SK-N-SH treated with all-trans-retinoic acid at 6 μM for 48 hours (cell line): Measurements from ENCODE around the gene PLA2G4B.

Experiments used
- ATAC-seq: fragments of 200-7000 bp; cut with Tn5 transposase; 3 replicates; pipeline ENCODE4 v1.9.1; 2020; ENCODE audit warnings: mild to moderate bottlenecking, moderate library complexity
- ARNTL ChIP-seq: fragments of 450-650 bp; formaldehyde crosslinking; IDR thresholded peaks from 2 replicates; pipeline ENCODE4 v1.5.0; 2020; ENCODE audit warnings: low read depth, mild to moderate bottlenecking, moderate library complexity, borderline replicate concordance
- BACH2 ChIP-seq: fragments of 250-450 bp; sonication (Bioruptor Pico); IDR thresholded peaks from 2 replicates; pipeline ENCODE4 v1.9.0; 2021; ENCODE audit warnings: mild to moderate bottlenecking, borderline replicate concordance
- CSDC2 ChIP-seq: fragments of 250-450 bp; sonication (Bioruptor Pico); IDR thresholded peaks from 2 replicates; pipeline ENCODE4 v1.5.0; 2020; ENCODE audit warnings: mild to moderate bottlenecking, moderate library complexity
- ESRRG ChIP-seq: fragments of 250-450 bp; sonication (Bioruptor Pico); IDR thresholded peaks from 2 replicates; pipeline ENCODE4 v1.6.1; 2021; ENCODE audit warnings: mild to moderate bottlenecking
- ISL1 ChIP-seq: fragments of 250-450 bp; sonication (Bioruptor Pico); IDR thresholded peaks from 2 replicates; pipeline ENCODE4 v2.1.2; 2022; ENCODE audit warnings: mild to moderate bottlenecking, moderate library complexity
- OSR1 ChIP-seq: fragments of 250-450 bp; sonication (Bioruptor Pico); IDR thresholded peaks from 2 replicates; pipeline ENCODE4 v1.8.0; 2022; ENCODE audit warnings: moderate library complexity, mild to moderate bottlenecking, inconsistent platforms
- PATZ1 ChIP-seq: fragments of 250-450 bp; sonication (Bioruptor Pico); IDR thresholded peaks from 2 replicates; pipeline ENCODE4 v1.8.0; 2020; ENCODE audit warnings: mild to moderate bottlenecking, moderate library complexity, borderline replicate concordance
- POU6F1 ChIP-seq: fragments of 250-450 bp; sonication (Bioruptor Pico); IDR thresholded peaks from 2 replicates; pipeline ENCODE4 v1.8.0; 2021; ENCODE audit warnings: low read depth, mild to moderate bottlenecking, moderate library complexity, borderline replicate concordance
- PPARA ChIP-seq: fragments of 250-450 bp; sonication (Bioruptor Pico); IDR thresholded peaks from 2 replicates; pipeline ENCODE4 v1.5.0; 2020; ENCODE audit warnings: mild to moderate bottlenecking, borderline replicate concordance
- RARB ChIP-seq: fragments of 250-450 bp; sonication (Bioruptor Pico); IDR thresholded peaks from 2 replicates; pipeline ENCODE4 v1.8.0; 2021; ENCODE audit warnings: mild to moderate bottlenecking, moderate library complexity
- SNAI2 ChIP-seq: fragments of 250-450 bp; sonication (Bioruptor Pico); IDR thresholded peaks from 2 replicates; pipeline ENCODE4 v1.5.0; 2020; ENCODE audit warnings: mild to moderate bottlenecking, moderate library complexity
- TCF4 ChIP-seq: fragments of 250-450 bp; sonication (Bioruptor Pico); IDR thresholded peaks from 2 replicates; pipeline ENCODE4 v1.8.0; 2021; ENCODE audit warnings: mild to moderate bottlenecking, moderate library complexity, borderline replicate concordance
- TOX ChIP-seq: fragments of 250-450 bp; sonication (Bioruptor Pico); IDR thresholded peaks from 2 replicates; pipeline ENCODE4 v1.8.0; 2021; ENCODE audit warnings: mild to moderate bottlenecking, moderate library complexity, borderline replicate concordance
- ZC3H10 ChIP-seq: fragments of 250-450 bp; sonication (Bioruptor Pico); IDR thresholded peaks from 2 replicates; pipeline ENCODE4 v1.5.1; 2021; ENCODE audit warnings: mild to moderate bottlenecking, moderate library complexity
- ZFP3 ChIP-seq: fragments of 250-450 bp; sonication (Bioruptor Pico); IDR thresholded peaks from 2 replicates; pipeline ENCODE4 v1.5.0; 2020; ENCODE audit warnings: mild to moderate bottlenecking, moderate library complexity
- ZFP30 ChIP-seq: fragments of 450-650 bp; formaldehyde crosslinking; IDR thresholded peaks from 2 replicates; pipeline ENCODE4 v1.5.0; 2022; ENCODE audit warnings: mild to moderate bottlenecking, moderate library complexity
- ZNF70 ChIP-seq: fragments of 450-650 bp; formaldehyde crosslinking; IDR thresholded peaks from 2 replicates; pipeline ENCODE4 v1.5.0; 2020; ENCODE audit warnings: mild to moderate bottlenecking, moderate library complexity
- ZNF8 ChIP-seq: fragments of 450-650 bp; formaldehyde crosslinking; IDR thresholded peaks from 2 replicates; pipeline ENCODE4 v1.5.0; 2020; ENCODE audit warnings: mild to moderate bottlenecking, moderate library complexity
- TF ChIP-seq, protein P1 (sequence below): fragments of 250-450 bp; sonication (Bioruptor Pico); IDR thresholded peaks from 2 replicates; pipeline ENCODE4 v1.5.1; 2021; ENCODE audit warnings: mild to moderate bottlenecking, moderate library complexity
- TF ChIP-seq, protein P2 (sequence below): fragments of 250-450 bp; sonication (Bioruptor Pico); IDR thresholded peaks from 2 replicates; pipeline ENCODE4 v1.5.1; 2020; ENCODE audit warnings: low read depth, mild to moderate bottlenecking, moderate library complexity

The PLA2G4B gene

DNA sequence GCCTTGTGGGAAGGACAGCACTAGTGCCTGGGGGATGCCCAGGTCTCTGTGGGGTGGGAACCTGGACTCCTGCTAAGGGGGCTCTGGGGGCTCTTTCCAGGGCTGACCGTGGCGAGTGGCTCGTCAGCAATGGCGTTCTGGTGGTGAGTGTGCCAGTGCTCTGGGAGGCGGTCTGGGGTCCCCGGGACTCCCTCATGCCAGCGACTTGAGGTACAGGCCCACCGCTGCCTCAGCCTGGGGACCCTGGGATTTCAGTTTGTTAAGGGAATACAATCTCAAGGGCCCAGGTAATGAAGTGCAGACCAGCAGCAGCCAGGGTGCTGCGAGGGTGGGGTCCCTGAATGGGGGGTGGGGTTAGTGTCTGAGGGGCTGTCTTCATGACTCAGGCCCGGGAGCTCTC, 2.5 kb downstream of the PLA2G4B start:
- TF ChIP-seq ISL1 (CRISPR knock-in tag) (no peak), ZNF70 (CRISPR knock-in tag) (no peak), TOX (no peak), SNAI2 (CRISPR knock-in tag) (no peak), ZFP30 (no peak), PPARA (CRISPR knock-in tag) (no peak), TCF4 (CRISPR knock-in tag) (no peak), CSDC2 (CRISPR knock-in tag) (no peak)
- no peak for ATAC-seq

- no peak for TF ChIP-seq ZFP3 (CRISPR knock-in tag)
- TF ChIP-seq PATZ1 = no peak
- no peak for TF ChIP-seq PPARA (CRISPR knock-in tag)
- TF ChIP-seq, protein P1, sequence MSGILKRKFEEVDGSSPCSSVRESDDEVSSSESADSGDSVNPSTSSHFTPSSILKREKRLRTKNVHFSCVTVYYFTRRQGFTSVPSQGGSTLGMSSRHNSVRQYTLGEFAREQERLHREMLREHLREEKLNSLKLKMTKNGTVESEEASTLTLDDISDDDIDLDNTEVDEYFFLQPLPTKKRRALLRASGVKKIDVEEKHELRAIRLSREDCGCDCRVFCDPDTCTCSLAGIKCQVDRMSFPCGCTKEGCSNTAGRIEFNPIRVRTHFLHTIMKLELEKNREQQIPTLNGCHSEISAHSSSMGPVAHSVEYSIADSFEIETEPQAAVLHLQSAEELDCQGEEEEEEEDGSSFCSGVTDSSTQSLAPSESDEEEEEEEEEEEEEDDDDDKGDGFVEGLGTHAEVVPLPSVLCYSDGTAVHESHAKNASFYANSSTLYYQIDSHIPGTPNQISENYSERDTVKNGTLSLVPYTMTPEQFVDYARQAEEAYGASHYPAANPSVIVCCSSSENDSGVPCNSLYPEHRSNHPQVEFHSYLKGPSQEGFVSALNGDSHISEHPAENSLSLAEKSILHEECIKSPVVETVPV (CRISPR knock-in tag) = no peak
- TF ChIP-seq CSDC2 (CRISPR knock-in tag) = no peak
- no peak for TF ChIP-seq ARNTL
- no peak for TF ChIP-seq ZFP30
Measured at GRCh38 chr15:41842229-41842628, 3.6 kb downstream of the PLA2G4B start.

DNA sequence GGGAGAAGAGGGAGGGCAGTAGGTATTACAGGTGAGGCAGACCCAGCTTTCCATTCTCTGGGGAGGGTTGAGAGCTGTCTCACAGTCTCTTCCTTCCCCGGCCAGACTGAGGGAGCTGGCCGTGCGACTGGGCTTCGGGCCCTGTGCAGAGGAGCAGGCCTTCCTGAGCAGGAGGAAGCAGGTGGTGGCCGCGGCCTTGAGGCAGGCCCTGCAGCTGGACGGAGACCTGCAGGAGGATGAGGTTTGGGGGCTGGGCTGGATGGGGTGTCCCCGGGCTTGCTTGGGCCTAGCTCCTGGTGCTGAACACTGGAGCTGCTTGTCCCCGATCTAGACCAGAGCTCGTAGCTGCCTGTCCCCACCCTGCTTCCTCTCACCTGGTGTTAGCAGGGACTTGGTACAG, 4.9 kb downstream of the PLA2G4B start:
- ATAC-seq = no peak
- no peak for TF ChIP-seq ZNF70 (CRISPR knock-in tag)
- TF ChIP-seq ISL1 (CRISPR knock-in tag) = no peak
- no peak for TF ChIP-seq CSDC2 (CRISPR knock-in tag)
- no peak for TF ChIP-seq POU6F1 (CRISPR knock-in tag)
- TF ChIP-seq BACH2 = no peak
- TF ChIP-seq, protein P1 (CRISPR knock-in tag) = no peak
- TF ChIP-seq ARNTL = no peak
- no peak for TF ChIP-seq OSR1 (CRISPR knock-in tag)
- TF ChIP-seq ZNF8 (CRISPR knock-in tag) = no peak
- TF ChIP-seq TCF4 (CRISPR knock-in tag) = no peak
- no peak for TF ChIP-seq ESRRG (CRISPR knock-in tag)
- no peak for TF ChIP-seq PPARA (CRISPR knock-in tag)
- no peak for TF ChIP-seq PATZ1
- no peak for TF ChIP-seq RARB
- no peak for TF ChIP-seq SNAI2 (CRISPR knock-in tag)
- TF ChIP-seq ZC3H10 = no peak
- TF ChIP-seq, protein P2, sequence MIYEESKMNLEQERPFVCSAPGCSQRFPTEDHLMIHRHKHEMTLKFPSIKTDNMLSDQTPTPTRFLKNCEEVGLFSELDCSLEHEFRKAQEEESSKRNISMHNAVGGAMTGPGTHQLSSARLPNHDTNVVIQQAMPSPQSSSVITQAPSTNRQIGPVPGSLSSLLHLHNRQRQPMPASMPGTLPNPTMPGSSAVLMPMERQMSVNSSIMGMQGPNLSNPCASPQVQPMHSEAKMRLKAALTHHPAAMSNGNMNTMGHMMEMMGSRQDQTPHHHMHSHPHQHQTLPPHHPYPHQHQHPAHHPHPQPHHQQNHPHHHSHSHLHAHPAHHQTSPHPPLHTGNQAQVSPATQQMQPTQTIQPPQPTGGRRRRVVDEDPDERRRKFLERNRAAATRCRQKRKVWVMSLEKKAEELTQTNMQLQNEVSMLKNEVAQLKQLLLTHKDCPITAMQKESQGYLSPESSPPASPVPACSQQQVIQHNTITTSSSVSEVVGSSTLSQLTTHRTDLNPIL (CRISPR knock-in tag) = no peak
- no peak for TF ChIP-seq ZFP3 (CRISPR knock-in tag)

More at GRCh38 chr15:41842229-41842628, 3.6 kb downstream of the PLA2G4B start:
- no peak for ATAC-seq
